HCT116 (cell line): ENCODE results near the gene KHDRBS1. TPM values are rescaled to one million over a fixed set of nuclear protein-coding genes. Genes with fewer than 3 reads are reported as not detected.

Experiments used
- ATAC-seq: fragments of 200-7000 bp; cut with Tn5 transposase; 2 replicates; pipeline ENCODE4 v1.9.1; 2020; ENCODE audit warnings: mild to moderate bottlenecking, moderate library complexity
- BruUV-seq: library from RNA; stranded (reverse); fragments of 400-500 nt; replicated peaks from 2 replicates; lab custom pipeline; 2021; lab: Mats Ljungman, UMichigan
- CTCF ChIA-PET: fragments of 300-600 bp; sonication (Branson Sonifier 250); formaldehyde crosslinking; loops from one replicate; lab custom pipeline; 2021; ENCODE audit warnings: antibody characterized with exemption; lab: Charles Lee
- POLR2A ChIA-PET: fragments of 300-600, 350-600 bp; sonication (Branson Sonifier 250); formaldehyde crosslinking; loops from one replicate; lab custom pipeline; 2021; ENCODE audit warnings: antibody characterized with exemption; lab: Charles Lee
- RAD21 ChIA-PET, 2 experiments: fragments of 300-600 bp; sonication (Branson Sonifier 250); formaldehyde crosslinking; loops; one replicate each; lab custom pipeline; 2023; ENCODE audit warnings: low total read pairs in 2 of 2; ENCODE audit not compliant: uncharacterized antibody in 2 of 2, unreplicated experiment in 2 of 2, low non-redundant PET in 1 of 2; lab: Charles Lee
- DNase-seq: peaks from one replicate; pipeline ENCODE4 v3.0.0-alpha.2; 2010; ENCODE audit warnings: low read depth, low spot score
- H2AFZ ChIP-seq: fragments of 200-600 bp; shearing (Covaris generic), sonication (generic); 2 replicates; pipeline ENCODE4 v1.6.1; 2017; ENCODE audit warnings: low read depth, mixed run types, mixed read lengths, antibody characterized with exemption, low read length; ENCODE audit not compliant: poor library complexity, severe bottlenecking
- H3K27ac ChIP-seq: 2 replicates; pipeline ENCODE4 v1.5.1; 2012; ENCODE audit warnings: low read depth, low read length
- H3K27me3 ChIP-seq: fragments of 200-600 bp; sonication (generic); 2 replicates; pipeline ENCODE4 v1.6.1; 2016; ENCODE audit warnings: mixed run types, low read length, mixed read lengths; ENCODE audit not compliant: insufficient read depth
- H3K36me3 ChIP-seq, 2 experiments: fragments of 200-500 bp in 1 of 2; fragments of 200-600 bp in 1 of 2; sonication (Bioruptor generic) in 1 of 2; sonication (generic) in 1 of 2; 2 replicates each; pipeline versions ENCODE4 v1.5.1 to v1.6.1; 2014 to 2016; ENCODE audit warnings: low read length in 2 of 2, inconsistent platforms in 1 of 2, mixed read lengths in 1 of 2, mixed run types in 1 of 2; ENCODE audit not compliant: insufficient read depth in 2 of 2, control insufficient read depth in 1 of 2
- H3K4me1 ChIP-seq, 2 experiments: fragments of 200-600 bp in 1 of 2; sonication (generic) in 1 of 2; 2 replicates each; pipeline versions ENCODE4 v1.5.1 to v1.6.1; 2012 to 2017; ENCODE audit warnings: low read length in 2 of 2, inconsistent platforms in 1 of 2, mild to moderate bottlenecking in 1 of 2, mixed read lengths in 1 of 2, mixed run types in 1 of 2, moderate library complexity in 1 of 2; ENCODE audit not compliant: insufficient read depth in 2 of 2, control insufficient read depth in 1 of 2
- H3K4me2 ChIP-seq: fragments of 200-600 bp; sonication (generic); 2 replicates; pipeline ENCODE4 v1.6.1; 2017; ENCODE audit warnings: mixed run types, low read length, mixed read lengths
- H3K4me3 ChIP-seq, 2 experiments: fragments of 200-600 bp in 1 of 2; sonication (generic) in 1 of 2; replicated peaks in 1 of 2; 2 replicates each; pipeline ENCODE4 v1.5.1; 2011 to 2016; ENCODE audit warnings: low read length in 2 of 2, control low read depth in 1 of 2, low read depth in 1 of 2, mild to moderate bottlenecking in 1 of 2, mixed read lengths in 1 of 2, mixed run types in 1 of 2
- H3K79me2 ChIP-seq: fragments of 200-600 bp; sonication (generic); 2 replicates; pipeline ENCODE4 v1.6.1; 2017; ENCODE audit warnings: mild to moderate bottlenecking, mixed run types, low read length, moderate library complexity, mixed read lengths; ENCODE audit not compliant: insufficient read depth
- H3K9ac ChIP-seq: fragments of 200-600 bp; sonication (generic); 2 replicates; pipeline ENCODE4 v1.6.1; 2016; ENCODE audit warnings: low read length, mixed read lengths
- H3K9me2 ChIP-seq: fragments of 200-600 bp; sonication (generic), shearing (Covaris generic); 2 replicates; pipeline ENCODE4 v1.6.1; 2017; ENCODE audit warnings: mixed run types, mild to moderate bottlenecking, moderate library complexity; ENCODE audit not compliant: insufficient read depth
- H3K9me3 ChIP-seq, 2 experiments: fragments of 200-500 bp in 1 of 2; fragments of 200-600 bp in 1 of 2; sonication (Bioruptor generic) in 1 of 2; sonication (generic) in 1 of 2; 2 replicates each; pipeline ENCODE4 v1.6.1; 2014 to 2017; ENCODE audit warnings: low read length in 2 of 2, mixed read lengths in 2 of 2, inconsistent platforms in 1 of 2, low read depth in 1 of 2, mild to moderate bottlenecking in 1 of 2, mixed run types in 1 of 2, moderate library complexity in 1 of 2; ENCODE audit not compliant: control insufficient read depth in 1 of 2, insufficient read depth in 1 of 2
- H4K20me1 ChIP-seq: fragments of 200-600 bp; sonication (generic), shearing (Covaris generic); 2 replicates; pipeline ENCODE4 v1.6.1; 2017; ENCODE audit warnings: mixed run types, mild to moderate bottlenecking, moderate library complexity; ENCODE audit not compliant: insufficient read depth
- ATF3 ChIP-seq: IDR thresholded peaks from 2 replicates; pipeline ENCODE4 v1.6.1; 2012
- CEBPB ChIP-seq: IDR thresholded peaks from 2 replicates; pipeline ENCODE4 v1.6.1; 2012; ENCODE audit warnings: low read depth
- CTCF ChIP-seq, 3 experiments: fragments of 200-600 bp in 1 of 3; sonication (generic) in 1 of 3; IDR thresholded peaks in 2 of 3; conservative IDR thresholded peaks in 1 of 3; 2 replicates each; pipeline ENCODE4 v1.5.1; 2012 to 2017; ENCODE audit warnings: low read depth in 2 of 3, low read length in 2 of 3, antibody characterized with exemption in 1 of 3, borderline replicate concordance in 1 of 3, control low read depth in 1 of 3, mild to moderate bottlenecking in 1 of 3, mixed read lengths in 1 of 3, mixed run types in 1 of 3, moderate library complexity in 1 of 3; ENCODE audit not compliant: insufficient read depth in 1 of 3
- POLR2A ChIP-seq: IDR thresholded peaks from 2 replicates; pipeline ENCODE4 v1.7.0; 2011; ENCODE audit warnings: borderline replicate concordance; ENCODE audit not compliant: insufficient read depth, insufficient read length; ENCODE audit errors: extremely low read depth
- POLR2AphosphoS5 ChIP-seq: IDR thresholded peaks from 2 replicates; pipeline ENCODE4 v1.6.1; 2011; ENCODE audit warnings: mild to moderate bottlenecking, low read depth, low read length, moderate library complexity
- REST ChIP-seq: IDR thresholded peaks from 2 replicates; pipeline ENCODE4 v1.6.1; 2012; ENCODE audit warnings: low read depth
- YY1 ChIP-seq: IDR thresholded peaks from 2 replicates; pipeline ENCODE4 v1.6.1; 2011; ENCODE audit warnings: low read length, low read depth, moderate library complexity, mild to moderate bottlenecking; ENCODE audit not compliant: insufficient replicate concordance; ENCODE audit errors: extremely low read depth
- ZBTB33 ChIP-seq: IDR thresholded peaks from 2 replicates; pipeline ENCODE4 v1.6.1; 2011; ENCODE audit warnings: mild to moderate bottlenecking, low read length, moderate library complexity; ENCODE audit not compliant: insufficient replicate concordance; ENCODE audit errors: extremely low read depth
- ZNF274 ChIP-seq: fragments of 200-500 bp; sonication (Bioruptor generic); IDR thresholded peaks from 2 replicates; pipeline ENCODE4 v1.6.1; 2014; ENCODE audit warnings: mild to moderate bottlenecking, low read depth, low read length, inconsistent platforms
- intact Hi-C: fragments of 100-400 bp; cut with micrococcal nuclease; formaldehyde crosslinking; loops from 2 replicates; pipeline ENCODE4 v1.10.0; 2022
- total RNA-seq: library from RNA; stranded (reverse); gene quantifications from one replicate; pipeline ENCODE4 v1.2.1, GENCODE V29; 2021; ENCODE audit not compliant: unreplicated experiment

KHDRBS1 gene
- total RNA-seq, 1 experiment from 2014 or later, result 215 TPM

- Histone ChIP-seq H3K9me2 (no peaks in the 10 kb centered on the region), H2AFZ (no peak overlapping the region), H3K4me3 (no peak overlapping the region), H3K9ac (no peak overlapping the region), H3K36me3 (peaks cover 72 to 76% of the 10 kb centered on the region in 2 experiments), H3K4me1 (no peaks in the 10 kb centered on the region), H3K9me3 (no peaks in the 10 kb centered on the region), H4K20me1 (0 out of 2 replicates have a peak, but pooled peaks cover 6% of the 10 kb centered on the region), H3K4me2 (no peak overlapping the region), H3K27me3 (no peaks in the 10 kb centered on the region), H3K27ac (no peak overlapping the region), H3K79me2 (peaks cover 51% of the 10 kb centered on the region)
- DNase-seq (no peak), ATAC-seq (no peak)
- CTCF ChIA-PET, result interaction anchor here (1.2 kb wide), 1 partner anchor 66 kb away, joined by 3 read pairs; no protein-coding TSS in a partner anchor
- intact Hi-C loops, result no loop called here
- no peak for TF ChIP-seq ATF3
- TF ChIP-seq POLR2A, result no peak
- TF ChIP-seq POLR2AphosphoS5, result no peak
- TF ChIP-seq CEBPB, result no peak
- TF ChIP-seq REST, result no peak
- TF ChIP-seq YY1, result no peak
- TF ChIP-seq CTCF (IDR thresholded peaks at IDR 0.05 in 2 of 3, conservative IDR thresholded peaks at IDR 0.05 in 1 of 3; ENCODE audit: borderline replicate concordance in 1 of 3, insufficient read depth in 1 of 3, low read depth in 2 of 3, low read length in 2 of 3), result no peak
- no peak for TF ChIP-seq ZBTB33
- no peak for TF ChIP-seq ZNF274
- no TSS peak for BruUV-seq
- RAD21 ChIA-PET, result interaction anchor here in 1 of 2 experiments (0.9 kb wide), 1 partner anchor 19 kb away, joined by 3 read pairs; no protein-coding TSS in a partner anchor
- POLR2A ChIA-PET, result no interaction called here
Observed at GRCh38 chr1:32044234-32044633, 30.6 kb downstream of the KHDRBS1 start.
